ENCODE results near the gene SLX4.
"Not testable (repeated sequence)": the region's sequence is repeated elsewhere in the genome, so short reads cannot be mapped to it uniquely, and the experiment has no call there.

The SLX4 gene, protein sequence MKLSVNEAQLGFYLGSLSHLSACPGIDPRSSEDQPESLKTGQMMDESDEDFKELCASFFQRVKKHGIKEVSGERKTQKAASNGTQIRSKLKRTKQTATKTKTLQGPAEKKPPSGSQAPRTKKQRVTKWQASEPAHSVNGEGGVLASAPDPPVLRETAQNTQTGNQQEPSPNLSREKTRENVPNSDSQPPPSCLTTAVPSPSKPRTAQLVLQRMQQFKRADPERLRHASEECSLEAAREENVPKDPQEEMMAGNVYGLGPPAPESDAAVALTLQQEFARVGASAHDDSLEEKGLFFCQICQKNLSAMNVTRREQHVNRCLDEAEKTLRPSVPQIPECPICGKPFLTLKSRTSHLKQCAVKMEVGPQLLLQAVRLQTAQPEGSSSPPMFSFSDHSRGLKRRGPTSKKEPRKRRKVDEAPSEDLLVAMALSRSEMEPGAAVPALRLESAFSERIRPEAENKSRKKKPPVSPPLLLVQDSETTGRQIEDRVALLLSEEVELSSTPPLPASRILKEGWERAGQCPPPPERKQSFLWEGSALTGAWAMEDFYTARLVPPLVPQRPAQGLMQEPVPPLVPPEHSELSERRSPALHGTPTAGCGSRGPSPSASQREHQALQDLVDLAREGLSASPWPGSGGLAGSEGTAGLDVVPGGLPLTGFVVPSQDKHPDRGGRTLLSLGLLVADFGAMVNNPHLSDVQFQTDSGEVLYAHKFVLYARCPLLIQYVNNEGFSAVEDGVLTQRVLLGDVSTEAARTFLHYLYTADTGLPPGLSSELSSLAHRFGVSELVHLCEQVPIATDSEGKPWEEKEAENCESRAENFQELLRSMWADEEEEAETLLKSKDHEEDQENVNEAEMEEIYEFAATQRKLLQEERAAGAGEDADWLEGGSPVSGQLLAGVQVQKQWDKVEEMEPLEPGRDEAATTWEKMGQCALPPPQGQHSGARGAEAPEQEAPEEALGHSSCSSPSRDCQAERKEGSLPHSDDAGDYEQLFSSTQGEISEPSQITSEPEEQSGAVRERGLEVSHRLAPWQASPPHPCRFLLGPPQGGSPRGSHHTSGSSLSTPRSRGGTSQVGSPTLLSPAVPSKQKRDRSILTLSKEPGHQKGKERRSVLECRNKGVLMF (N-terminal part only)

DNA sequence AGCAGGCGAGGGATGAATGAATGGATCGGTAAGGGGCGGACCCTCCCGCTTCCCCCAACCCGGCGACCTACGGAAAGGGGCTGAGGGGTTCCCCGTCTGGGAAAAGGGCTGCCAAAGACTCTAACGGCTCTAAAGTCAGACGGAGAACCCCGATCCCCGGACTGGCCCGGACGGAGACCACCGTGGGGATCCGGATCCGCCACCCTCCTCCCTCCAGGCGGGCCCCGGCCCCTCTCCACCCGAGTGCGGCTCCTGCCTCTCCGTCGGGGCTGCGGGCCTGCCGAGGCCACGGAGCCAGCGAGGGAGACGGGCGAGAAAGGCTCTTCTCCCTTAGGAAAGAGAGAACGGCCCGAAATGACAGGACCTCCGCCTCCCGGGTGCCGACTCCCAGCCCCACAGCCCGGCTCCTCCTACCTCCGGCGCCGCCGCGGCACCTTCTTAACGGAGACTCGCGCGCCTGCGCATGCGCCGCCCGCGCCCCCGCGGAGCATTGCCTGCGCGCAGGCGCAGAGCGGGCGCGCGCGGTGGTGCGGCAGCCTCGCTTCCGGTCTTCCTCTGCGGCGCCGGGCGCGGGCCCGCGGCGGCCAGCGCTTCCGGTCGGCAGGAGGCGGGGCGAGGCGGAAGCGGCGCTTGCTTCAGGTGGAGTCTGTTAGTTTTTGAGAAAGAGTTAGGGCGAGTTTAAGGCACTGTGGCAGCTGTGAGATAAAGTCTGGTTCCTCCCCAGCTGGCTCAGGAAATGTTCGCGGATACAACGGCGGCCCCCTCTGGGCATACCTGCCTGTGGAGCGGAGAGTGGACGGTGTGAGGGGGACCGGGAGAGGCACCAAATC lies at the start of gene SLX4:
Gene SLX4, minus strand, starts transcription at position 461 of the 830 bp plus-strand sequence. CDS start 2,642 bp downstream, outside the sequence.
- DNase-seq, result peak; percentile 92

DNA sequence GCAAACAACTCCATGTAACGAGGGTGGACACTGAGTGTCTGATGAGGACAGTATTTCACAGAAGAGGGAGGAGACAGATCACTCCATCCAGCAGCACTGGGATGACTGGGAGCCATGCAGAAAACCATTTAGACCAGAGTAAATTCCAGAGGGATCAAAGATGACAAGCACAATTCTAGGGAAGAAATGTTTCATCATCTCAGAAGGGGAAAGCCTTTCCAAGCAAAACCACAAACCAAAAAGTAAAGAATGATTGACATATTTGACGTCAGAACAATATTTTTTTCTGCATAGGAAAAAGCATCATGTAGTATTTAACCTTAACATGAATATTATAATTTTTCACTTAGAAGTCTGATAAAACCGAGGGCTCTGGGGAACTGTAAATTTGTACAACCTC lies 47.8 kb upstream of the SLX4 start:
- DNase-seq, result no peak

DNA sequence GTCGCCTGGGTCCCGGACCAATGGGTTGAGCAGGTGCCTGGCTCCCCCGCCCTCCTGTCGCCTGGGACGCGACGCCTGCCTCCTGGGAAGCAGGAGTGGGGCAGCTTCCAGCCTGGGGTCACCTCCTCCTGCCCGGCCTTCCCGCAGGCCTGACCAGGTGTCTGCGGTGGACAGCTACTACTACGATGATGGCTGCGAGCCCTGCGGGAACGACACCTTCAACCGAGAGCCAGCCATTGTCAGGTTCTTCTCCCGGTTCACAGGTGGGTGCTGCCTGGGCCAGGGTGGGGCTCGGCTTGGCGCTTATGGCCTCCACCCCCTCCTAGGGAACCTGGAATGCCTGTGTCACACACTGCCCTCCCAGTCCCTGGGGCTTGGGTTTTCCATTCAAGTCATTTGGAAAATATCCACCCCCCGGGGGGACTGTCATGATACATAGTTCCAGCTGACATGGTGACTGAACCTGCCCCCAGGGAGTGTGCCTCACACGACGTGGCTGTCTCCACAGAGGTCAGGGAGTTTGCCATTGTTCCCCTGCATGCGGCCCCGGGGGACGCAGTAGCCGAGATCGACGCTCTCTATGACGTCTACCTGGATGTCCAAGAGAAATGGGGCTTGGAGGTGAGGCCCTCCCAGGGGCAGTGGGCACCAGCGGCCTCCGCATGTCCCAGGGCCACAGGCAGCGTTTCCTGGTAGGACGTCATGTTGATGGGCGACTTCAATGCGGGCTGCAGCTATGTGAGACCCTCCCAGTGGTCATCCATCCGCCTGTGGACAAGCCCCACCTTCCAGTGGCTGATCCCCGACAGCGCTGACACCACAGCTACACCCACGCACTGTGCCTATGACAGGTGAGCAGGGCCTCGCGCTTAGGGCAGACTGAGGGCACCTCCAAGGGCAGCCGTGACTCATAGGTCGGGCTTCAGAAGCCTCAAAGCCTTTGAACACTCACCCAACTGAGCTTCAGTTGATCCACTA lies 45.4 kb upstream of the SLX4 start:
- DNase-seq, result no peak

DNA sequence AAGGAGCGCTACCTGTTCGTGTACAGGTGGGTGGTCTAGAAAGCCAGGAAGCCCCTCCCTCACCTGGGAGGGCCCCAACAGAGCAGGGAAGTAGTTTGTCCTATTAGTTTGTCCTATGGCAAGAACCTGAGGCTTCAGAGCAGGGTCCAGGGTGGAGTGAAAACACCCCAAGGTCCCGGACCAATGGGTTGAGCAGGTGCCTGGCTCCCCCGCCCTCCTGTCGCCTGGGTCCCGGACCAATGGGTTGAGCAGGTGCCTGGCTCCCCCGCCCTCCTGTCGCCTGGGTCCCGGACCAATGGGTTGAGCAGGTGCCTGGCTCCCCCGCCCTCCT lies 44.7 kb upstream of the SLX4 start:
- not testable (repeated sequence) for DNase-seq

DNA sequence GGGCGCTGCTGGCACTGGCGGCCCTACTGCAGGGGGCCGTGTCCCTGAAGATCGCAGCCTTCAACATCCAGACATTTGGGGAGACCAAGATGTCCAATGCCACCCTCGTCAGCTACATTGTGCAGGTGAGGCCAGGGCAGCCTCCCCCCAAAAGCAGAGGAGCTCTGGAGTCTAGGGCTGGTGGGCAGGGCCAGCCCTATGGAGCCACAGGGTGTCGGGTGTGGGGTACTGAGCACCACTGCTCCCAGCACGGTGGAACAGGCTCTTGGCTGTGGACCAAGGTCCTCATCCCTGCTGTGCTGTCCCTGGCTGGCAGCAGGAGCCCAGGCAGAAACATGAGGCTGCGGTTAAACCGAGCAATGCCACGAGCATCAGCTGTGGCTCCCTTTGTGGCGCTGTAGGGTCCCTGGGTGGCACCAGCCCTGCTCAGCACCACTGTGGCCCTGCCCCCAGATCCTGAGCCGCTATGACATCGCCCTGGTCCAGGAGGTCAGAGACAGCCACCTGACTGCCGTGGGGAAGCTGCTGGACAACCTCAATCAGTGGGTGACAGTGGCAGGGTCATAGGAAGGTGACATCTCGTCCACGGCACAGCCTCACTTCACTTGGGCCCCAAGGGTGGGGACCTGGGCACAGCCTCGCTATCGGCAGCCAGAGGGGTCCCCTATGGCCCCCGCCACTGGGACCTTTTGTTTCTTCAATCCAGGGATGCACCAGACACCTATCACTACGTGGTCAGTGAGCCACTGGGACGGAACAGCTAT lies 44.2 kb upstream of the SLX4 start:
- DNase-seq, result no peak

DNA sequence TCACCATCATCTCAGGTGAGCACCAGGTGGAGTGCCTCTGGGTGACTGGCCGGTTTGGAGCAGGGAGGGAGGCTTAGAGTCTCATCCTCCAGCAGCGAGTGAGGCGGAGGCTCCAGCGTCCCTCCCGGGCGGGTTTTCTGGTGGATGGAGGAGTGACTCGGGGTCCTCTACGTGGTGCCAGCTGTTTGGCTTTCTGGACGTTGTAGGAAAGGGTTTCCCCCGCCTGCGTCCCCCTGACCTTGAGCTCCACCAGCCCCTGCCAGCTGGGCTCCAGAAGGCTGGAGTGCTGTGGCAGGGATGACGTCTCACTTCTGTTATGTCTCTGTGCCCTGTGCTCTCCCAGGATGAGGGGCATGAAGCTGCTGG lies 43.6 kb upstream of the SLX4 start:
- DNase-seq, result no peak

DNA sequence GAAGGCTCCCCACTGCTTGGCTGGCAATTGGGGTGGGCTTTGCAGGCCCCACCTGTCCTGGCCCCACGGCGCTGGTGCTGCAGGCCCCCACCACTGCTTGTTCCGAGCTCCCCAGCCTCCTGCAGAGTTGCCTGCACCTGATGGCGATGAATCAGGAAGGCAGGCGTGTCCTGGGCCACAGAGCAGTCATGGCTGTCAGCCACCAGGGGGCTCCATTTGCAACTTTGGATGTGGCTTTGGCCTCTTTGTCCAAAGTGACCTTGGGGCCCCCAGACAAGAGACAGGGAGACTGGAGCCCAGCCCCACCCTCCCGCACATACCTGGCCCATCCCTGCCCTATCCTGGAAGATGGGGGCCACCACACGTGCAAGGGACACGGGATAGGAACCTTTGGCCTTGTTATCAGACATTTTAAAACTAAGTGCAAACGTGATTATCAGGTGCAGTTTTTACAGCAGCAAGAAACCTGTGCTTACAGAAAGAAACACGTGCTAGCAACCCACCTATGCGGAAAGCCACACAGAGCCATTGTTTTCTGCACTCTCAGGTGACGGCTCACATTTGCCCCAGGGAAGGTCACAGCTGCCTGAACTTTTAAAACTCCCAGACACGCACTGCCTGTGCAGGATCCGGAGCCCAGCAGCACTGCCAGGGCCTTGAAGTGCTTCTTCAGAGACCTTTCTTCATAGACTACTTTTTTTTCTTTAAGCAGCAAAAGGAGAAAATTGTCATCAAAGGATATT lies 43.0 kb upstream of the SLX4 start, which contains the start of gene DNASE1:
Gene DNASE1, plus strand, starts transcription at position 443 of the 743 bp plus-strand sequence. CDS start 683 bp downstream, outside the sequence.
- DNase-seq, result peak; percentile 59

DNA sequence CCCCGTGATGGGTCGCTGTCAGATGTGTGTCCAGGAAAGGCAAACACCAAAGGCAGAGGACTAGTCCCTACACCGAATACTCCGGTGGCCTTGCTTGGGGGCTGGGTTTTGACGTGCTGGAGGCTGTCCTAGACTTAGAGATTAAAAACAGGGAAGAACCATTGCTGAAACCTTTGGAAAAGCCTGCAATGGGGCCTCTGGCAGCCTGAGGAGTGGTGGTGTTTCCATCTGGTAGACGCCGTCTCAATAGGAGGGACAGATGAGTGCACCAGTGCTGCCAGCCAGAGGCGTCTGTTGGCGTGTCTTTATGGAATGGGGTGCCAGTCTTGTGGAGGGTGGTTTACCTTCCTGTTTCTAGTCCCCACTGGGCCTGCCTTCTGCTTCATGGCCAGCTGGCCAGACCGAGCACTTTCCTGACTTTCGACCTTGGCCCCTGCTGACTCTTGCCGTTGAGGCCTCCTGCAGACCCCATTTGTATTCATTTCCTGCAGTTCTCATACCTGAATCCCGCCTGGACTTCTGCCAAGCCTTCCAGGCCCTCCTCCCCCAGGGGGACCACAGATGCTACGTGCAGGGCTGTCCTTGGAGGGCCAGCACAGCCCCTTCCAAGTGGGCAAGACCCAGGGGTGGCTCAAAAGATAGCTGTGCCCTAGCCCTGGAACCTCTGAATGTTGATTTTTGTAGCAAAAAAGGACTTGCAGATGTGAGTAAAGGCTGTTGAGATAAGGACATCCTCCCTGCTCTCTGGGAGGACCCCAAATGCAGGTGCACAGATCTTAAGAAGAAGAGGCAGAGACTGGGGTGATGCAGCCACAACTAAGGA lies 41.2 kb upstream of the SLX4 start:
- no peak for DNase-seq

DNA sequence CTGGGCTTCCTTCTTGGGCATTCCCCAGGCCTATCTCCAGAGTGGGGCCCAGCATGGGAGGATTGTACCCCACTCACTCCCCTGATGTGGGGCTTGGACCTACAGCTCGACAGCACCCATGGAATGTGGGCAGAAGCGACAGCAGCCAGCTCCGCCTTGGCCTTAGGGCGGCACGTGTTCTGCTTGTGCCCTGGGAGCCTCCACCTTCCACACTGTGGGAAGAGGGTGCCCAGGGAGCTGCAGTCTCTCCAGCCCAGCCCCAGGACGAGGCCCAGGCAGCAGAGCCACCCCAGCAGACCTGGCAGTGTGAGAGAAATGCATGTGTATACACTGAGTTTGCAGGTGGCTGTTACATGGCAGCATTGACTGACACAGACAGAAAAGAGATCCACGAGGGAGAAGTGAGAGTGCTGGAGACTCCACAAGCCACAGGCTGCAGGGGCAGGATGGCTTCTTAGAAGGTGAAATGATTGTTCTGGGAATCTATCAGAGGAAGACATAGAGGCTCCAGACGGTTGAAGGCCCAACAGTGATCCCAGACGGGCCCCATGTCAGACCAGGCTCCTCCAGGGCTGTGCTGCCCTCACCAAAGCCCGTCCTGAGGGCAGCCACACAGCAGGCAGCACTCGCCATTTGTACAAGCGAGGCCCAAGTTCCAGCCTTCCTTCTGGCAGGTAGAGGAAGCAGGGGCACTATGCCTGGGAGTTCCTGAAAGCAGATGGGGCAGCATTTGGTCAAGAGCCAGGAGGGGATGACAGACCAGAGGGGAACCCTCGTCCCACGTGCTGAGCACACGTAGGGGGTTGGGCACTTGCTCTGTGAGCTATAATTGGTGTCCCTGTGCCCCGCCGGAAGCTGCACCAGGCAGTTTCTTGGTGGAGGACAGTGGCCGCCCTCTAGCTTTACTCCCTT lies 40.3 kb upstream of the SLX4 start:
- no peak for DNase-seq

DNA sequence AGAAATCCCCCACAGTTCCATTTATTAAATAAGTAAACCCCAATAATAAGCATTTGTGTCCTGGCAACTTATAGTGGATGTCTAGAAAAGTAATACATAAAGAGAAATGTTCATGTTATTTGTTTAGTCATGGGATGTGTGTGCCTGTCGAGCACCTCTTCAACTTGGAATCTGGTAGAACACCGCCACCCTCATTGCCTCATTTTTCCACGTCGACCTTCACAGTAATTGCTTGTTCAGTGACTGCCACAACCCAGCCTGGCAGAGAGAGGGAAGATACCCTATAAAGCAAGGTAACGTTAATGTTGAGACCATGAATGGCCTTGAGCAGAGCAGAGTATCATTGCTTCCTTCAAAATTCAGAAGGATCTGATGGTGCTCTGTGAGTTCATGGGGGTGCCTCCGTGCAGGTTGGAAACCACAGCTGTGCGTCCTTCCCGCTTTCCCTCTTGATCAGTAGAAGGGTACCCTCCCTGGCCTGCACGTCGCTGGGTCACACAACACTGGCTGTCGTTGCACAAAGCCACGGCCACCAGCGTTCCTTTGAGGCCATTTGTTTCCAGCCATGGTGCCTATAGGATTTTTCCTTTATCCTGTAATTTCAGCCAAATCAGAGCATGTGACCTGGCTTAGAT lies 39.3 kb upstream of the SLX4 start:
- DNase-seq, result no peak

DNA sequence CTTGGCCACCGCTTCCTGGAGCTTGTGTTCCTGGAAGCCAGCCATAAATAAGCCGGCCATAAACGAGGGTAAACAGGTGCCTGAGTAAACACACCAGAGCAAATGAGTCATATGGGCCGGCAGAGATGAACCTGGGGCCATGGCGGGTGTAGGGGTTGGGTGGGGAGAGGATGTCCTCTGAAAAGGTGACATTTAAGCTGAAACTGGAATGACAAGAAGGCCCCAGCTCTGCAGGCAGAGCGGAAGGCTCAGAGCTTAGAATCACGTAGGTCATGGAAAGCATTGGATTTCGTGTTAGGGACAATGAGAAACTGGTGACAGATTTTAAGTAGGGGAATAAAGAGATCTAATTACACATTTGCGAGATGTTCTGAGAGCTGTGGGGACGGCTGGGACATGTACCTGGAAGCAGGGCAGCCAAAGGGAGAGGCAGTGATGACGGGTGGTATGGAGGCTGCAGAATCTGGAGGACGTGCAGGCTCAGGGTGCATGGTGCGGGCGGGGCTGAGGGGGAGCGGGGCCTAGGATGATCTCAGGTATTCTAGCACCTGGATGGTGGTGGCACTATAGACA lies 35.0 kb upstream of the SLX4 start:
- DNase-seq, result no peak

DNA sequence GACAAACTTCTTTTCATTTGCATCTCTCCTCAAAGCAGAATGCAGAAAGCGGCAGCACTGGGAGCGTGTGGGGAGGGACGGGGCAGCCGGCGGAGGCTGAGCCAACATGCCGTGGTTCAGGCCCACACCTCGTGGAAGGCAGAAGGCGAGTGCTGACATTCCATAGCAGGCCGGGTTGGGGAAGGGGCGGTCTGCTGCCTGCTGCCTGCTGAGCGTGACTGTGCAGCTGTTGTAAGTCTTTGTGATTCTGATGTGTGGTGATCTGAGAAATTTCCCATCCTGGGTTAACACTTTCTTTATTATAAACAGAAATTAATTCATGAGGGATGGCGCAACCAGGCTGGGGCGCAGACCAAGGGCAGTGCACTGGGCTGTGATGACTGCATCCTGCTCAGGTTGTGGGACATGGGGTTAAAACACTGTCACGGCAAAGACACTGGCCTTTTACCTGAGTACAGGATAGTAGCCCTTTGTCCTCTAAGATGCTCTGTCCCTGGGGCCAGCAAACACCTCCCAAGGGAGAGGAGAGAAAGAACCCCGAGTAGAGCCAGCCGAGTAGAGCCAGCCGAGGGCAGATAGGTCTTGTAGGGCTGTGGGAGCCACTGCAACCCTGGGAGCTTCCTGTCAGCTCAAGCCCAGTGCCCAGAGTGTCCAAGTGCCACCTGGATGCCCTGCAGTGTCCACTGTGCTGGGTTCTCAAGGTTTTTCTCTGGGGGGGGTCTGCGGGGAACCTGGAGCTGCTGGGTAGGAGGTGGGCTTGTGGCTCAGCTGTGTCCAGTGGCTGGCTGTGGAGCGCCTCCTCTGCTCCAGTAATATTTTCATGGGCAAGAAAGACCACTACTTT lies 34.3 kb upstream of the SLX4 start:
- DNase-seq, result no peak

DNA sequence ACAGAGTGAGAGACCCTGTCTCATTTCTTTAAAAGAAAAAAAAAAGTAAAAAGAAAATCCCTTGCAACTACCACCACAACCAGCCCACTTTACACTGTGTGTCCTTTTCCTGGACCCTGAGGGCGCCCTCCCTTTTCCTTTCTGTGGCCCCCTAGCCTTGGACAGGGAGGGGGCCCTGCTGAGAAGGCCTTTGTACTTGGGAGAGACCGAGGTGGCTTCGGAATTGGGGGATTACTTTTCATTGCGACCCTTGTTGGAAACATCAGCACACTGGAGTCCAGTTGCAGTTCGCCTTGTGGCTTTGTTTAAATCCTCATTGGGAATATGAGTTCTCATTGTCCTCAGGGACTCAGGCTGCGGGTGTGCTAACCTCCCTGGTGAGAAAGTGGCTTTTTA lies 33.7 kb upstream of the SLX4 start:
- no peak for DNase-seq

DNA sequence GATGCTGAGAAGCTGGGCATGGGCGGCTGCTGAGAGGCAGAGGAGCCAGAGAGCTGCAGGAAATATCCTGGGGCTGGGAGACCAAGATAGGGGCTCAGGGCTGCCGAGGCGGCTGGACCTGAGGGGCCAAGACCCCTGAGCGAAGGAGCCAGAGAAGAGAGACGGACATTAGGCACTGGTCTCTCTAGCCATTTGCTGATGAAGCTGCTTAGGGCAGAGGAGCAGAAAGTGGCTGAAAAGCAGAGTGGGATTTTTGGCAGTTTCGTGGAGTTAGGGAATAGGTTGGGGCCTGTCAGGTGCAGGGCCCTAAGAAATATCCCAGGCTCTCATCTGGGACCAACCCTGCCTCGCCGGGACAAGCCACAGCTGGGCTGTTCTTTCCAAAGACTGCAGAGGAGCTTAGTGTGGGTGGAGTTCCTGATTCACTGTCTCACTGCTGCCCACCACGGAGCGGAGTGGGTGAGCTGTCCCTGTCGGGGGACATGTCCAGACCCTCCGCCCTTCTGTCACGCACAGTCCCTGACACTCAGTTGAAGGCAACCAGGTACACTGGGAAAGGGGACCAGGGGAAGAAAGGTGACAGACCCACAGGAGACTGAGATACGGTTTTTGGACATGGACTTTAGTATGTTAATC lies 31.8 kb upstream of the SLX4 start:
- DNase-seq, result no peak

DNA sequence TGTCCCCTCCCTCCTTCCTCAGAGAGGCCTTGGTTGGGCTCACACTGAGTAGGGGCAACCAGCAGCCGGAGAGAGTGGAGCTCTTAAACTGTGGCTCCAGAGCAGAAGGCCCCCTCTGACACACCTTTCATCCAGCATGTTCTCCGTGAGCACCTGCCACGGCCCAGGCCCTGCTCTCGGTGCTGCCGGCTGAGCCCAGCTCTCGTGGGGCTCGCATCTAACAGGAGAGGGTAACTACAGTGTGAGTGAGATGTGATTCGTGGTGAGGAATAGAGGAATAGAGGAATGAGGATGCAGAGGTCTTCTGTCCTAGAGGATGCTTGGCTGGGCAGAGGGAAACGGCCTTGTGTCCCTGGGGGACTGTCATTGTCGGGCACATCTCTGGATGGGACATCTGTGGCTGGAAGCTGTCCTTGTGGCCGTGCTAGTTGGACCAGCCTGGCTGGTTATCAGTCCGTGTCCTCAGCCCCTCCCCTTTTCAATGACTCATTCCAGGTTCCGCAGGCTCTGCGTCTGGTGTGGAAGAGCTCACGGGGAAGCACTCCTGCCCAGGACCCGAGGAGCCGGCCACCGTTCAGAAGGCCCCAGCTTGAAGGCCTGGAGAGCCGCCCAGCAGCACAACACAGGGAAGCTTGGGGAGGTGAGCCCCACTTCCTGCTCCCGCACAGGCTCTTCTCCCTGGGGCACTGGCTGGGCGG lies 31.1 kb upstream of the SLX4 start:
- no peak for DNase-seq

All from CD4-positive, alpha-beta T cell treated with Interleukin-21 for 1 hour (primary cell).